Glutamatergic neuron (in vitro differentiated cells): Measurements from ENCODE around the gene PERCC1. TPM values are rescaled to one million over a fixed set of nuclear protein-coding genes. Genes with fewer than 3 reads are reported as not detected.
A peak's percentile ranks its signal among the peaks of the same experiment; 100 is the strongest.
"Not testable (repeated sequence)": the region's sequence is repeated elsewhere in the genome, so short reads cannot be mapped to it uniquely, and the experiment has no call there.

ENCODE experiments used
- DNase-seq: peaks from one replicate; pipeline ENCODE4 v3.0.0; 2022
- H3K27ac Mint-ChIP-seq: one replicate; pipeline ENCODE4 v1.8.0; 2020; ENCODE audit warnings: mild to moderate bottlenecking, mixed read lengths, inconsistent platforms; ENCODE audit not compliant: unreplicated experiment
- H3K27me3 Mint-ChIP-seq: one replicate; pipeline ENCODE4 v1.8.0; 2020; ENCODE audit warnings: mild to moderate bottlenecking, moderate library complexity, mixed read lengths, inconsistent platforms; ENCODE audit not compliant: unreplicated experiment
- H3K36me3 Mint-ChIP-seq: one replicate; pipeline ENCODE4 v1.8.0; 2020; ENCODE audit warnings: mild to moderate bottlenecking, mixed read lengths, inconsistent platforms; ENCODE audit not compliant: unreplicated experiment
- H3K4me1 Mint-ChIP-seq: one replicate; pipeline ENCODE4 v1.8.0; 2020; ENCODE audit warnings: mild to moderate bottlenecking, low read depth, mixed read lengths, inconsistent platforms; ENCODE audit not compliant: unreplicated experiment
- H3K4me3 Mint-ChIP-seq: one replicate; pipeline ENCODE4 v1.8.0; 2020; ENCODE audit warnings: mild to moderate bottlenecking, mixed read lengths, inconsistent platforms; ENCODE audit not compliant: unreplicated experiment
- H3K9me3 Mint-ChIP-seq: one replicate; pipeline ENCODE4 v1.8.0; 2020; ENCODE audit warnings: mild to moderate bottlenecking, moderate library complexity, mixed read lengths, inconsistent platforms; ENCODE audit not compliant: unreplicated experiment
- CTCF ChIP-seq: fragments of 200-600 bp; sonication (generic); IDR thresholded peaks from one replicate; pipeline ENCODE4 v1.5.0; 2021; ENCODE audit not compliant: partially characterized antibody, unreplicated experiment
- total RNA-seq: library from RNA; stranded (reverse); fragmentation: NEBNext Ultra II Directional; extraction: Animal tissue kit (Norgen Biotek cat#: 25700); gene quantifications from one replicate; pipeline ENCODE4 v1.2.1, GENCODE V29; 2021; ENCODE audit not compliant: unreplicated experiment

The PERCC1 gene
- total RNA-seq, 1 donor from 2014 or later: not detected

- Mint-ChIP-seq H3K4me3 (peak overlapping the region; percentile 86), H3K36me3 (no peaks in the 10 kb centered on the region), H3K4me1 (peaks cover 8% of the 10 kb centered on the region), H3K27me3 (peaks cover 9% of the 10 kb centered on the region), H3K9me3 (peaks cover 8% of the 10 kb centered on the region), H3K27ac (peak overlapping the region; percentile 78)
- no peak for DNase-seq
- no peak for TF ChIP-seq CTCF
These were observed 44.8 kb downstream of the PERCC1 start for GRCh38 chr16:1475552-1476114.

- Mint-ChIP-seq H3K4me1 (peaks cover 5% of the 10 kb centered on the region), H3K36me3 (no peaks in the 10 kb centered on the region), H3K27me3 (peaks cover 9% of the 10 kb centered on the region), H3K9me3 (peaks cover 8% of the 10 kb centered on the region), H3K27ac (no peak overlapping the region), H3K4me3 (no peak overlapping the region)
- TF ChIP-seq CTCF: no peak
- no peak for DNase-seq
These were observed 46.2 kb downstream of the PERCC1 start for GRCh38 chr16:1477033-1477432.

- not testable (repeated sequence) for H3K4me1 Mint-ChIP-seq, H3K27me3 Mint-ChIP-seq, H3K9me3 Mint-ChIP-seq, DNase-seq, H3K27ac Mint-ChIP-seq, H3K36me3 Mint-ChIP-seq
- H3K4me3 Mint-ChIP-seq: peak overlapping the region; percentile 9
These were observed 48.1 kb downstream of the PERCC1 start for GRCh38 chr16:1478937-1479336.

GRCh38 chr16:1481906-1482835 is 51.3 kb downstream of the PERCC1 start:
- Mint-ChIP-seq H3K4me3 (no peak overlapping the region), H3K36me3 (no peaks in the 10 kb centered on the region), H3K27ac (no peak overlapping the region), H3K9me3 (peaks cover 1% of the 10 kb centered on the region), H3K4me1 (peaks cover 2% of the 10 kb centered on the region), H3K27me3 (peaks cover 7% of the 10 kb centered on the region)
- DNase-seq: no peak
- no peak for TF ChIP-seq CTCF

Other genes starting within 250 kb of the PERCC1 start
- not detected for gene TPSG1, start 205.8 kb upstream of the PERCC1 start, total RNA-seq
- gene TPSB2, start 200.9 kb upstream of the PERCC1 start, total RNA-seq: not detected
- not detected for gene TPSAB1, start 190.4 kb upstream of the PERCC1 start, total RNA-seq
- not detected for gene TPSD1, start 175.0 kb upstream of the PERCC1 start, total RNA-seq
- 256 TPM for gene UBE2I, start 121.4 kb upstream of the PERCC1 start, total RNA-seq
- 26.7 TPM for gene BAIAP3, start 97.4 kb upstream of the PERCC1 start, total RNA-seq
- 52.5 TPM for gene TSR3, start 79.2 kb upstream of the PERCC1 start, total RNA-seq
- 50.5 TPM for gene GNPTG, start 79.1 kb upstream of the PERCC1 start, total RNA-seq
- gene UNKL, start 16.4 kb upstream of the PERCC1 start, total RNA-seq: 30.7 TPM
- 10.4 TPM for gene UQCC4, start 10.3 kb upstream of the PERCC1 start, total RNA-seq
- 4.2 TPM for gene CCDC154, start 13.5 kb downstream of the PERCC1 start, total RNA-seq
- 118 TPM for gene CLCN7, start 44.0 kb downstream of the PERCC1 start, total RNA-seq
- 2.2 TPM for gene PTX4, start 57.9 kb downstream of the PERCC1 start, total RNA-seq
- gene TELO2, start 62.3 kb downstream of the PERCC1 start, total RNA-seq: 101 TPM
- gene TMEM204, start 102.6 kb downstream of the PERCC1 start, total RNA-seq: 0.22 TPM
- gene IFT140, start 181.0 kb downstream of the PERCC1 start, total RNA-seq: 33.4 TPM
- gene CRAMP1, start 181.3 kb downstream of the PERCC1 start, total RNA-seq: 52.4 TPM
- gene JPT2, start 247.2 kb downstream of the PERCC1 start, total RNA-seq: 72.9 TPM